Measurements from ENCODE around the gene SUB1.
"Not testable (repeated sequence)": the region's sequence is repeated elsewhere in the genome, so short reads cannot be mapped to it uniquely, and the experiment has no call there.

The SUB1 gene

GRCh38 chr5:32600054-32600622, 14.8 kb downstream of the SUB1 start:
- no peak for DNase-seq (ENCODE audit: low read depth)

GRCh38 chr5:32601623-32602295, 16.4 kb downstream of the SUB1 start:
- DNase-seq (ENCODE audit: low read depth): no peak

GRCh38 chr5:32602906-32603305, 17.5 kb downstream of the SUB1 start:
- no peak for DNase-seq (ENCODE audit: low read depth)

GRCh38 chr5:32604800-32605765, 19.7 kb downstream of the SUB1 start:
- DNase-seq (ENCODE audit: low read depth): no peak

- no peak for DNase-seq (ENCODE audit: low read depth)
Observed at GRCh38 chr5:32605766-32606152, 20.4 kb downstream of the SUB1 start.

- DNase-seq (ENCODE audit: low read depth): no peak
Observed at GRCh38 chr5:32612134-32612888, 27.0 kb downstream of the SUB1 start.

- DNase-seq (ENCODE audit: low read depth): peak; percentile 75
Observed at GRCh38 chr5:32613050-32613672, 27.8 kb downstream of the SUB1 start.

- DNase-seq (ENCODE audit: low read depth): no peak
Observed at GRCh38 chr5:32615236-32615635, 29.9 kb downstream of the SUB1 start.

- DNase-seq (ENCODE audit: low read depth): no peak
Observed at GRCh38 chr5:32618962-32619361, 33.6 kb downstream of the SUB1 start.

- no peak for DNase-seq (ENCODE audit: low read depth)
Observed at GRCh38 chr5:32621256-32621655, 35.9 kb downstream of the SUB1 start.

- DNase-seq (ENCODE audit: low read depth): no peak
Observed at GRCh38 chr5:32625106-32625505, 39.7 kb downstream of the SUB1 start.

GRCh38 chr5:32625547-32625946, 40.2 kb downstream of the SUB1 start:
- DNase-seq (ENCODE audit: low read depth): no peak

- no peak for DNase-seq (ENCODE audit: low read depth)
Observed at GRCh38 chr5:32627219-32627870, 42.0 kb downstream of the SUB1 start.

GRCh38 chr5:32628049-32628844, 42.9 kb downstream of the SUB1 start:
- DNase-seq (ENCODE audit: low read depth): no peak

GRCh38 chr5:32630867-32631491, 45.6 kb downstream of the SUB1 start:
- DNase-seq (ENCODE audit: low read depth): no peak

GRCh38 chr5:32633017-32633416, 47.7 kb downstream of the SUB1 start:
- not testable (repeated sequence) for DNase-seq (ENCODE audit: low read depth)

- DNase-seq (ENCODE audit: low read depth): no peak
Observed at GRCh38 chr5:32638309-32638708, 53.0 kb downstream of the SUB1 start.

GRCh38 chr5:32639943-32640342, 54.6 kb downstream of the SUB1 start:
- DNase-seq (ENCODE audit: low read depth): no peak

- DNase-seq (ENCODE audit: low read depth): no peak
Observed at GRCh38 chr5:32642276-32643002, 57.1 kb downstream of the SUB1 start.
